ENCODE measurements around the gene RNF151. TPM values are rescaled to one million over a fixed set of nuclear protein-coding genes. Genes with fewer than 3 reads are reported as not detected.

Gene RNF151
- total RNA-seq, 1 donor from 2014 or later, result not detected

- H3K4me1 ChIP-seq (ENCODE audit: control insufficient read depth in 3 of 3, insufficient read depth in 3 of 3, low read length in 3 of 3), result peaks cover 6 to 10% (median 6%) of the 10 kb centered on the region in 3 donors
- no peak overlapping the region for H3K27ac ChIP-seq (ENCODE audit: low read depth, low read length)
- no peaks in the 10 kb centered on the region for H3K9me3 ChIP-seq (ENCODE audit: control insufficient read depth in 3 of 3, low read length in 3 of 3)
- H3K36me3 ChIP-seq (ENCODE audit: control insufficient read depth in 3 of 3, insufficient read depth in 3 of 3, low read length in 3 of 3), result no peaks in the 10 kb centered on the region
- H3K9ac ChIP-seq (ENCODE audit: low read depth in 1 of 3, low read length in 3 of 3), result no peak overlapping the region
- no peak overlapping the region for H3K4me3 ChIP-seq (ENCODE audit: low read length in 3 of 3)
- peaks cover 21 to 22% (median 22%) of the 10 kb centered on the region in 3 donors for H3K27me3 ChIP-seq (ENCODE audit: control insufficient read depth in 3 of 3, insufficient read depth in 3 of 3, low read length in 3 of 3)
Observed at GRCh38 chr16:2015947-2016208, 49.2 kb downstream of the RNF151 start.

- Histone ChIP-seq H3K27ac (ENCODE audit: low read depth, low read length) (no peak overlapping the region), H3K4me3 (ENCODE audit: low read length in 3 of 3) (no peak overlapping the region), H3K9ac (ENCODE audit: low read depth in 1 of 3, low read length in 3 of 3) (no peak overlapping the region), H3K36me3 (ENCODE audit: control insufficient read depth in 3 of 3, insufficient read depth in 3 of 3, low read length in 3 of 3) (no peaks in the 10 kb centered on the region), H3K4me1 (ENCODE audit: control insufficient read depth in 3 of 3, insufficient read depth in 3 of 3, low read length in 3 of 3) (peaks cover 6 to 10% (median 6%) of the 10 kb centered on the region in 3 donors), H3K9me3 (ENCODE audit: control insufficient read depth in 3 of 3, low read length in 3 of 3) (no peaks in the 10 kb centered on the region), H3K27me3 (ENCODE audit: control insufficient read depth in 3 of 3, insufficient read depth in 3 of 3, low read length in 3 of 3) (peaks cover 21 to 24% (median 23%) of the 10 kb centered on the region in 3 donors)
Observed at GRCh38 chr16:2016407-2016922, 49.8 kb downstream of the RNF151 start.

Small RNA genes within 50 kb of the gene (small RNA-seq; reads per million reads assigned to genes)
- gene AC005363.2 (not detected), gene RN7SL219P (not detected), gene SNORA10 (not detected), gene SNORA64 (not detected)

Other genes with a start within 250 kb of the RNF151 start
- gene NME3, start 195.3 kb upstream of the RNF151 start, total RNA-seq, result 20.4 TPM
- 5.2 TPM for gene EME2, start 194.0 kb upstream of the RNF151 start, total RNA-seq
- gene MRPS34, start 193.7 kb upstream of the RNF151 start, total RNA-seq, result 17.7 TPM
- 27.7 TPM for gene SPSB3, start 184.3 kb upstream of the RNF151 start, total RNA-seq
- 40.7 TPM for gene NUBP2, start 183.9 kb upstream of the RNF151 start, total RNA-seq
- not detected for gene IGFALS, start 173.2 kb upstream of the RNF151 start, total RNA-seq
- 42.3 TPM for gene HAGH, start 140.0 kb upstream of the RNF151 start, total RNA-seq
- 23.0 TPM for gene FAHD1, start 139.7 kb upstream of the RNF151 start, total RNA-seq
- under 0.01 TPM for gene MEIOB, start 94.7 kb upstream of the RNF151 start, total RNA-seq
- gene HS3ST6, start 48.4 kb upstream of the RNF151 start, total RNA-seq, result not detected
- 13.6 TPM for gene MSRB1, start 23.7 kb upstream of the RNF151 start, total RNA-seq
- gene RPL3L, start 12.2 kb upstream of the RNF151 start, total RNA-seq, result 84.5 TPM
- gene NDUFB10, start 7.3 kb upstream of the RNF151 start, total RNA-seq, result 130 TPM
- gene RPS2, start 2.0 kb upstream of the RNF151 start, total RNA-seq, result 3,178 TPM
- 18.8 TPM for gene TBL3, start 5.2 kb downstream of the RNF151 start, total RNA-seq
- 1.6 TPM for gene NOXO1, start 14.6 kb downstream of the RNF151 start, total RNA-seq
- 4.7 TPM for gene GFER, start 17.3 kb downstream of the RNF151 start, total RNA-seq
- 0.52 TPM for gene SYNGR3, start 23.1 kb downstream of the RNF151 start, total RNA-seq
- gene ZNF598, start 43.0 kb downstream of the RNF151 start, total RNA-seq, result 4.7 TPM
- gene NPW, start 52.9 kb downstream of the RNF151 start, total RNA-seq, result not detected
- 15.1 TPM for gene NHERF2, start 60.0 kb downstream of the RNF151 start, total RNA-seq
- gene NTHL1, start 81.0 kb downstream of the RNF151 start, total RNA-seq, result 13.6 TPM
- 49.6 TPM for gene TSC2, start 81.1 kb downstream of the RNF151 start, total RNA-seq
- gene PKD1, start 169.0 kb downstream of the RNF151 start, total RNA-seq, result 88.7 TPM
- not detected for gene RAB26, start 181.8 kb downstream of the RNF151 start, total RNA-seq
- 24.0 TPM for gene TRAF7, start 188.9 kb downstream of the RNF151 start, total RNA-seq
- 0.52 TPM for gene CASKIN1, start 229.7 kb downstream of the RNF151 start, total RNA-seq
- gene MLST8, start 238.6 kb downstream of the RNF151 start, total RNA-seq, result 7.8 TPM
- 2.1 TPM for gene BRICD5, start 244.0 kb downstream of the RNF151 start, total RNA-seq
- gene PGP, start 248.0 kb downstream of the RNF151 start, total RNA-seq, result 9.9 TPM

All from skeletal muscle tissue (tissue), 5 donors.